ENCODE results near the gene GRB7.
A peak's percentile ranks its signal among the peaks of the same experiment; 100 is the strongest.

DNA sequence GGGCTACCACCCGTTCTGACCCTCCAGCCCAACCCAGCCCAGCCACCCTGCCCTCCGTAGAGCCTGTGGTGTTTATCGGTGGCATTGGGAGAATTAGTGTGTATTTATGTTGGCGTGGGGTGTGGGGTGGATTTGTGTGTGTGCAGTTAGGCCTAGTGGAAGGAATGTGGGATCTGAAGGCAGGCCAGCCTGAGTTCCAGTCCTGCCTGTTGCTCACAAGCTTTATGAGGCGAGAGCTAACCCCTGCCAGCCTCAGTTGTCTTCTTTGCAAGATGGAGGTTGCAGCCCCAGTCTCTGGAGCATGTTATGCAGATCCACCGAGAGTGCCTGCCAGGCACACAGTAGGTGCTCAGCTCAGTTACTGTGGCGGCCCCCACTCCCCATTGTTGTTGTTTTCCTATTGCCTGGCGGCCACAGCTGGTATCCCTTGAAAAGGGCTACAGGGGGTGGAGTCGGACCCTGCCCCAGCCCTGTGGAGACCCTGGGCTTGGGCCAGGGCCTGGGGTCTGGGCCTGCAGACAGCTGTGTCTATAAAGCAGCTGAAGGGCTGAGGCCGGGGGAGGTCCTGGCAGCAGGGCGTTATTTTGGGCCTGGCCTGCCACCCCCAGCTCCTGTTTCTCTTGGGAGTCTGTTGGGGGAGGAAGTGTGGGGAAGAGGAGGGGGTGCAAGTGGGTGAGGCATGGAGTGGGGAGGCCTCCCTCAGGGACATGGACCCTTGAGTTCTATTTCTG is 32.8 kb upstream of the GRB7 start:
- TF ChIP-seq, protein P1, sequence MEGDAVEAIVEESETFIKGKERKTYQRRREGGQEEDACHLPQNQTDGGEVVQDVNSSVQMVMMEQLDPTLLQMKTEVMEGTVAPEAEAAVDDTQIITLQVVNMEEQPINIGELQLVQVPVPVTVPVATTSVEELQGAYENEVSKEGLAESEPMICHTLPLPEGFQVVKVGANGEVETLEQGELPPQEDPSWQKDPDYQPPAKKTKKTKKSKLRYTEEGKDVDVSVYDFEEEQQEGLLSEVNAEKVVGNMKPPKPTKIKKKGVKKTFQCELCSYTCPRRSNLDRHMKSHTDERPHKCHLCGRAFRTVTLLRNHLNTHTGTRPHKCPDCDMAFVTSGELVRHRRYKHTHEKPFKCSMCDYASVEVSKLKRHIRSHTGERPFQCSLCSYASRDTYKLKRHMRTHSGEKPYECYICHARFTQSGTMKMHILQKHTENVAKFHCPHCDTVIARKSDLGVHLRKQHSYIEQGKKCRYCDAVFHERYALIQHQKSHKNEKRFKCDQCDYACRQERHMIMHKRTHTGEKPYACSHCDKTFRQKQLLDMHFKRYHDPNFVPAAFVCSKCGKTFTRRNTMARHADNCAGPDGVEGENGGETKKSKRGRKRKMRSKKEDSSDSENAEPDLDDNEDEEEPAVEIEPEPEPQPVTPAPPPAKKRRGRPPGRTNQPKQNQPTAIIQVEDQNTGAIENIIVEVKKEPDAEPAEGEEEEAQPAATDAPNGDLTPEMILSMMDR (IDR thresholded peaks at IDR 0.05), result peak in 2 of 6 experiments; percentile 33 to 38
- TF ChIP-seq POLR2A (IDR thresholded peaks at IDR 0.05), result no peak
